SU-DHL-6 (cell line): ENCODE results near the gene IST1.

ENCODE experiments used
- H2AFZ ChIP-seq: fragments of 200-600 bp; sonication (generic); 2 replicates; pipeline ENCODE4 v1.6.1; 2014; ENCODE audit warnings: low read depth, mild to moderate bottlenecking, moderate library complexity, mixed read lengths, antibody characterized with exemption, low read length; ENCODE audit not compliant: severe bottlenecking
- H3F3A ChIP-seq: fragments of 200-600 bp; shearing (Covaris generic); 2 replicates; pipeline ENCODE4 v1.6.0; 2016; ENCODE audit warnings: antibody characterized with exemption, mild to moderate bottlenecking; ENCODE audit not compliant: insufficient read depth
- H3K27ac ChIP-seq: fragments of 200-600 bp; sonication (generic); 2 replicates; pipeline ENCODE4 v1.5.1; 2016; ENCODE audit warnings: low read depth, mild to moderate bottlenecking, low read length, moderate library complexity, mixed read lengths
- H3K27me3 ChIP-seq: fragments of 200-600 bp; sonication (generic), shearing (Covaris generic); 2 replicates; pipeline ENCODE4 v1.6.0; 2014; ENCODE audit warnings: mild to moderate bottlenecking, low read length
- H3K36me3 ChIP-seq: fragments of 200-600 bp; sonication (generic); 2 replicates; pipeline ENCODE4 v1.6.1; 2014; ENCODE audit warnings: mild to moderate bottlenecking, low read length, mixed read lengths
- H3K4me2 ChIP-seq: fragments of 300-600, 200-600 bp; shearing (Covaris generic), sonication (generic); 2 replicates; pipeline ENCODE4 v1.6.0; 2014; ENCODE audit warnings: low read length, low read depth, mild to moderate bottlenecking; ENCODE audit not compliant: poor library complexity, severe bottlenecking
- H3K4me3 ChIP-seq: fragments of 200-600 bp; sonication (generic); 2 replicates; pipeline ENCODE4 v1.5.1; 2014; ENCODE audit warnings: antibody characterized with exemption, low read length, mild to moderate bottlenecking, mixed read lengths; ENCODE audit not compliant: insufficient read depth, poor library complexity, severe bottlenecking
- H3K79me2 ChIP-seq: fragments of 200-600 bp; sonication (generic); 2 replicates; pipeline ENCODE4 v1.6.1; 2014; ENCODE audit warnings: mild to moderate bottlenecking, low read length, moderate library complexity; ENCODE audit not compliant: insufficient read depth
- H3K9ac ChIP-seq: fragments of 200-600 bp; sonication (generic); 2 replicates; pipeline ENCODE4 v1.7.0; 2014; ENCODE audit warnings: mild to moderate bottlenecking, low read length
- H3K9me2 ChIP-seq: fragments of 200-600 bp; sonication (generic); replicated peaks from 2 replicates; pipeline ENCODE4 v1.6.1; 2014; ENCODE audit warnings: low read length; ENCODE audit not compliant: insufficient read depth
- H3K9me3 ChIP-seq: fragments of 200-600 bp; sonication (generic); 2 replicates; pipeline ENCODE4 v1.6.1; 2014; ENCODE audit warnings: low read length, mixed read lengths; ENCODE audit not compliant: insufficient read depth
- H4K20me1 ChIP-seq: fragments of 200-600 bp; sonication (generic); 2 replicates; pipeline ENCODE4 v1.6.1; 2014; ENCODE audit warnings: low read depth, mild to moderate bottlenecking, antibody characterized with exemption, low read length, moderate library complexity, mixed read lengths
- CTCF ChIP-seq: fragments of 200-600 bp; sonication (generic); IDR thresholded peaks from one replicate; pipeline ENCODE4 v1.5.1; 2017; ENCODE audit warnings: antibody characterized with exemption, mild to moderate bottlenecking, low read length, moderate library complexity; ENCODE audit not compliant: insufficient read depth, poor library complexity, severe bottlenecking
- EZH2phosphoT487 ChIP-seq: fragments of 200-600 bp; sonication (generic), shearing (Covaris generic); conservative IDR thresholded peaks from 2 replicates; pipeline ENCODE4 v1.6.1; 2018; ENCODE audit warnings: mild to moderate bottlenecking, antibody characterized with exemption, low read length, moderate library complexity, mixed read lengths

The IST1 gene

GRCh38 chr16:71933913-71934695 is 38.8 kb downstream of the IST1 start:
- Histone ChIP-seq H2AFZ (no peak overlapping the region), H3K27ac (no peak overlapping the region), H3K79me2 (peaks cover 7% of the 10 kb centered on the region), H4K20me1 (peaks cover 6% of the 10 kb centered on the region; the same call in 1 of the 2 replicates), H3K9me2 (no peaks in the 10 kb centered on the region), H3K4me3 (no peak overlapping the region), H3K36me3 (peaks cover 21% of the 10 kb centered on the region; the same call in 1 of the 2 replicates), H3K9me3 (peaks cover 14% of the 10 kb centered on the region; the same call in 1 of the 2 replicates), H3F3A (peaks cover 6% of the 10 kb centered on the region; the same call in 1 of the 2 replicates), H3K27me3 (no peaks in the 10 kb centered on the region), H3K4me2 (no peak overlapping the region), H3K9ac (no peak overlapping the region)
- TF ChIP-seq CTCF (no peak), EZH2phosphoT487 (no peak)

- TF ChIP-seq CTCF (no peak), EZH2phosphoT487 (no peak)
- Histone ChIP-seq H3K9ac (no peak overlapping the region), H3F3A (no peaks in the 10 kb centered on the region), H3K79me2 (no peaks in the 10 kb centered on the region), H3K27ac (no peak overlapping the region), H3K27me3 (no peaks in the 10 kb centered on the region), H3K4me3 (no peak overlapping the region), H2AFZ (no peak overlapping the region), H4K20me1 (no peaks in the 10 kb centered on the region), H3K4me2 (no peak overlapping the region), H3K36me3 (no peaks in the 10 kb centered on the region), H3K9me2 (no peaks in the 10 kb centered on the region), H3K9me3 (peaks cover 14% of the 10 kb centered on the region; the same call in 1 of the 2 replicates)
Measured at GRCh38 chr16:71937868-71938510, 42.7 kb downstream of the IST1 start.

- Histone ChIP-seq H3K4me2 (no peak overlapping the region), H4K20me1 (no peaks in the 10 kb centered on the region)
Measured at GRCh38 chr16:71943887-71944286, 48.6 kb downstream of the IST1 start.

More at GRCh38 chr16:71943887-71944286, 48.6 kb downstream of the IST1 start:
- no peak overlapping the region for H3K4me3 ChIP-seq
- H3K9ac ChIP-seq: no peak overlapping the region
- H3K79me2 ChIP-seq: no peaks in the 10 kb centered on the region
- TF ChIP-seq EZH2phosphoT487: no peak
- no peak for TF ChIP-seq CTCF
- no peaks in the 10 kb centered on the region for H3F3A ChIP-seq
- H3K27ac ChIP-seq: no peak overlapping the region
- peaks cover 1% of the 10 kb centered on the region; the same call in 1 of the 2 replicates for H3K9me3 ChIP-seq
- no peaks in the 10 kb centered on the region for H3K27me3 ChIP-seq
- H2AFZ ChIP-seq: no peak overlapping the region
- H3K9me2 ChIP-seq: no peaks in the 10 kb centered on the region
- H3K36me3 ChIP-seq: no peaks in the 10 kb centered on the region
